H9 (cell line): ENCODE results near the gene SURF1. TPM values are rescaled to one million over a fixed set of nuclear protein-coding genes. Genes with fewer than 3 reads are reported as not detected.

Experiments
- DNase-seq: peaks from one replicate; pipeline ENCODE4 v3.0.0-alpha.2; 2017
- H2AFZ ChIP-seq: one replicate; pipeline ENCODE4 v1.6.1; 2013; ENCODE audit warnings: mild to moderate bottlenecking, low read length, control low read depth, moderate library complexity
- H2AK5ac ChIP-seq: 2 replicates; pipeline ENCODE4 v1.6.1; 2013; ENCODE audit warnings: low read length, control low read depth, mixed read lengths; ENCODE audit not compliant: insufficient read length
- H2BK120ac ChIP-seq: one replicate; pipeline ENCODE4 v1.6.1; 2013; ENCODE audit warnings: low read depth, mild to moderate bottlenecking, low read length, control low read depth, inconsistent platforms; ENCODE audit not compliant: poor library complexity, severe bottlenecking
- H2BK12ac ChIP-seq: 2 replicates; pipeline ENCODE4 v1.6.1; 2013; ENCODE audit warnings: low read length, control low read depth, mixed read lengths, low read depth; ENCODE audit not compliant: insufficient read length
- H2BK15ac ChIP-seq: 2 replicates; pipeline ENCODE4 v1.6.1; 2013; ENCODE audit warnings: low read depth, low read length, control low read depth
- H2BK20ac ChIP-seq: one replicate; pipeline ENCODE4 v1.6.1; 2013; ENCODE audit warnings: low read depth, mild to moderate bottlenecking, low read length, control low read depth, inconsistent platforms; ENCODE audit not compliant: poor library complexity, severe bottlenecking
- H2BK5ac ChIP-seq: 2 replicates; pipeline ENCODE4 v1.6.1; 2013; ENCODE audit warnings: low read length, control low read depth, mixed read lengths; ENCODE audit not compliant: insufficient read length
- H3K14ac ChIP-seq: 2 replicates; pipeline ENCODE4 v1.6.1; 2013; ENCODE audit warnings: low read length, control low read depth; ENCODE audit not compliant: insufficient read depth
- H3K18ac ChIP-seq: 2 replicates; pipeline ENCODE4 v1.6.1; 2013; ENCODE audit warnings: low read depth, mild to moderate bottlenecking, mixed read lengths, low read length, control low read depth; ENCODE audit not compliant: insufficient read length
- H3K23ac ChIP-seq: 2 replicates; pipeline ENCODE4 v1.6.1; 2013; ENCODE audit warnings: low read length, control low read depth, mixed read lengths, low read depth; ENCODE audit not compliant: insufficient read length
- H3K23me2 ChIP-seq: 2 replicates; pipeline ENCODE4 v1.6.1; 2013; ENCODE audit warnings: low read depth, mild to moderate bottlenecking, mixed read lengths, low read length, control low read depth; ENCODE audit not compliant: insufficient read length, poor library complexity, severe bottlenecking
- H3K27ac ChIP-seq: 2 replicates; pipeline ENCODE4 v1.5.1; 2013; ENCODE audit warnings: low read length, control low read depth, mixed read lengths, low read depth; ENCODE audit not compliant: insufficient read length
- H3K27me3 ChIP-seq: 2 replicates; pipeline ENCODE4 v1.6.1; 2013; ENCODE audit warnings: low read length, control low read depth, inconsistent platforms; ENCODE audit not compliant: insufficient read depth
- H3K4ac ChIP-seq: 2 replicates; pipeline ENCODE4 v1.6.1; 2013; ENCODE audit warnings: low read depth, mild to moderate bottlenecking, control low read depth, inconsistent platforms, low read length, moderate library complexity
- H3K4me1 ChIP-seq: 2 replicates; pipeline ENCODE4 v1.6.1; 2013; ENCODE audit warnings: low read length, control low read depth, inconsistent platforms; ENCODE audit not compliant: insufficient read depth
- H3K4me2 ChIP-seq: 2 replicates; pipeline ENCODE4 v1.6.1; 2013; ENCODE audit warnings: low read length, control low read depth, mixed read lengths; ENCODE audit not compliant: insufficient read length, insufficient read depth
- H3K56ac ChIP-seq: 2 replicates; pipeline ENCODE4 v1.6.1; 2013; ENCODE audit warnings: low read depth, mild to moderate bottlenecking, mixed read lengths, low read length, control low read depth; ENCODE audit not compliant: insufficient read length
- H3K79me1 ChIP-seq: 2 replicates; pipeline ENCODE4 v1.6.1; 2013; ENCODE audit warnings: low read depth, mild to moderate bottlenecking, moderate library complexity, low read length, control low read depth, inconsistent platforms; ENCODE audit not compliant: insufficient read depth, poor library complexity, severe bottlenecking
- H3K79me2 ChIP-seq: 2 replicates; pipeline ENCODE4 v1.6.1; 2013; ENCODE audit warnings: low read length, control low read depth, inconsistent platforms; ENCODE audit not compliant: insufficient read depth
- H3K9ac ChIP-seq: 2 replicates; pipeline ENCODE4 v1.6.1; 2013; ENCODE audit warnings: low read length, control low read depth, mixed read lengths; ENCODE audit not compliant: insufficient read length; ENCODE audit errors: extremely low read depth
- H3K9me3 ChIP-seq: one replicate; pipeline ENCODE4 v1.6.1; 2013; ENCODE audit warnings: low read depth, low read length, inconsistent platforms; ENCODE audit not compliant: control insufficient read depth
- H3T11ph ChIP-seq: one replicate; pipeline ENCODE4 v1.6.1; 2013; ENCODE audit warnings: mild to moderate bottlenecking, low read length, control low read depth, inconsistent platforms
- H4K20me1 ChIP-seq: one replicate; pipeline ENCODE4 v1.6.1; 2013; ENCODE audit not compliant: control insufficient read depth, insufficient read length, insufficient read depth
- H4K5ac ChIP-seq: 2 replicates; pipeline ENCODE4 v1.6.1; 2013; ENCODE audit warnings: low read depth, mild to moderate bottlenecking, mixed read lengths, low read length, control low read depth; ENCODE audit not compliant: insufficient read length
- H4K8ac ChIP-seq: replicated peaks from 2 replicates; pipeline ENCODE4 v1.6.1; 2013; ENCODE audit warnings: low read length, control low read depth, mixed read lengths, low read depth; ENCODE audit not compliant: insufficient read length
- H4K91ac ChIP-seq: 2 replicates; pipeline ENCODE4 v1.6.1; 2013; ENCODE audit warnings: low read depth, mild to moderate bottlenecking, moderate library complexity, mixed read lengths, low read length, control low read depth; ENCODE audit not compliant: insufficient read length
- H3K27ac Mint-ChIP-seq, 3 experiments: 2 replicates in 2 of 3; 3 replicates in 1 of 3; pipeline ENCODE4 v1.8.0; 2020 to 2021; ENCODE audit warnings: mixed read lengths in 3 of 3, mild to moderate bottlenecking in 1 of 3, moderate library complexity in 1 of 3
- H3K27me3 Mint-ChIP-seq: 2 replicates; pipeline ENCODE4 v1.8.0; 2021; ENCODE audit warnings: low read depth, mild to moderate bottlenecking, moderate library complexity, mixed read lengths
- H3K36me3 Mint-ChIP-seq, 3 experiments: 2 replicates in 2 of 3; 3 replicates in 1 of 3; pipeline ENCODE4 v1.8.0; 2020 to 2021; ENCODE audit warnings: low read depth in 3 of 3, mixed read lengths in 3 of 3; ENCODE audit not compliant: insufficient read depth in 1 of 3
- H3K4me1 Mint-ChIP-seq, 2 experiments: 2 replicates each; pipeline ENCODE4 v1.8.0; 2020; ENCODE audit warnings: mixed read lengths in 2 of 2
- H3K4me3 Mint-ChIP-seq, 2 experiments: 2 replicates in 1 of 2; 3 replicates in 1 of 2; pipeline ENCODE4 v1.8.0; 2020 to 2021; ENCODE audit warnings: mild to moderate bottlenecking in 2 of 2, mixed read lengths in 2 of 2, moderate library complexity in 1 of 2
- H3K9me3 Mint-ChIP-seq, 2 experiments: 2 replicates in 1 of 2; 3 replicates in 1 of 2; pipeline ENCODE4 v1.8.0; 2020; ENCODE audit warnings: mild to moderate bottlenecking in 2 of 2, mixed read lengths in 2 of 2, moderate library complexity in 1 of 2
- CTCF ChIP-seq: fragments of 200-600 bp; sonication (generic); conservative IDR thresholded peaks from 3 replicates; pipeline ENCODE4 v1.8.0; 2021; ENCODE audit warnings: antibody characterized with exemption, mild to moderate bottlenecking
- WGBS: extraction: QIAGEN DNeasy Blood & Tissue Kit; methylation state at CpG from one replicate; pipeline ENCODE4 v1.1.7; 2013; ENCODE audit warnings: missing lambda C conversion rate, low lambda C conversion rate, mixed read lengths; ENCODE audit not compliant: insufficient read length; ENCODE audit errors: extremely low coverage; 5-methylcytosine and 5-hydroxymethylcytosine counted together
- total RNA-seq: library from RNA; stranded (reverse); gene quantifications from 2 replicates; pipeline ENCODE4 v1.2.1, GENCODE V29; 2021

Gene SURF1
- total RNA-seq, 1 experiment from 2014 or later: 43.3 TPM

- Histone ChIP-seq H4K91ac (no peak overlapping the region), H3K27ac (no peak overlapping the region), H4K8ac (no peak overlapping the region), H4K20me1 (no peaks in the 10 kb centered on the region), H3K14ac (no peak overlapping the region), H3K23me2 (peaks cover 3% of the 10 kb centered on the region), H3K79me1 (no peaks in the 10 kb centered on the region), H3K23ac (no peak overlapping the region), H3K18ac (no peak overlapping the region), H3K9me3 (no peaks in the 10 kb centered on the region), H3K27me3 (no peaks in the 10 kb centered on the region), H3K4me2 (no peak overlapping the region), H3K79me2 (peaks cover 3% of the 10 kb centered on the region; the same call in 1 of the 2 replicates), H2BK120ac (no peak overlapping the region), H2BK5ac (no peak overlapping the region), H2AFZ (no peak overlapping the region), H3K4ac (no peak overlapping the region), H3K4me1 (no peaks in the 10 kb centered on the region), H3T11ph (no peak overlapping the region), H4K5ac (no peak overlapping the region), H3K56ac (no peak overlapping the region), H2AK5ac (no peak overlapping the region), H2BK20ac (no peak overlapping the region), H2BK12ac (no peak overlapping the region), H3K9ac (no peak overlapping the region), H2BK15ac (no peak overlapping the region)
- Mint-ChIP-seq H3K36me3 (peaks cover 34 to 59% (median 57%) of the 10 kb centered on the region in 3 experiments), H3K4me3 (no peak overlapping the region), H3K4me1 (peaks cover 18 to 22% of the 10 kb centered on the region in 2 experiments), H3K27ac (0 out of 7 replicates have a peak overlapping the region, but pooled peaks of 1 of the 3 experiments have one; percentile 39), H3K27me3 (peaks cover under 1% of the 10 kb centered on the region), H3K9me3 (peaks cover 10 to 16% of the 10 kb centered on the region in 2 experiments)
- TF ChIP-seq CTCF: no peak
- no CpG with 5 or more reads among the region's 20 CpGs for WGBS
- peak; percentile 18 for DNase-seq
These were observed 23.9 kb downstream of the SURF1 start for GRCh38 chr9:133332381-133332730.
